GM18519 (cell line): ENCODE data around the gene ATF6.

Experiments
- ATAC-seq: cut with Tn5 transposase; IDR thresholded peaks from one replicate; pipeline ENCODE4 v1.9.1; 2021; ENCODE audit warnings: mild to moderate bottlenecking, moderate library complexity; ENCODE audit not compliant: unreplicated experiment, low FRiP score

The ATF6 gene

DNA sequence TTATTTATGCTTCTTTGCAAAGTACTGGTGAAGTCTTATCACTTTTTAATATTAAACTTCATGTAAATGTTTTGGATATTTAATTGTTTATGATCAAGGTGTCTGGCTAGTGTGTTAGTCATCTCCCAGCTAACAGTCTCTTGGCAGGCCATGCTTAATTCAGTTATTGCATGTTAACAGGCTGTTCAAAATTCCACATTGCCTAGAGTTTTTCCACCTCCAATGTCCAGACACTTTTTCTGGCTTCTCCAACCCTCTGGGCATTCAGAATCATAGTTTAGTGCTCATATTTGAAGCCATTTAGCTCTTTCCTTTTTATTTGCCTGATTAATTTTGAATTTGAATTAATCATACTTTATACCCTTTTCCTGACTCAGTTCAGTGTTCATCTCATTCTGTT is 188.3 kb downstream of the ATF6 start:
- ATAC-seq: no peak

DNA sequence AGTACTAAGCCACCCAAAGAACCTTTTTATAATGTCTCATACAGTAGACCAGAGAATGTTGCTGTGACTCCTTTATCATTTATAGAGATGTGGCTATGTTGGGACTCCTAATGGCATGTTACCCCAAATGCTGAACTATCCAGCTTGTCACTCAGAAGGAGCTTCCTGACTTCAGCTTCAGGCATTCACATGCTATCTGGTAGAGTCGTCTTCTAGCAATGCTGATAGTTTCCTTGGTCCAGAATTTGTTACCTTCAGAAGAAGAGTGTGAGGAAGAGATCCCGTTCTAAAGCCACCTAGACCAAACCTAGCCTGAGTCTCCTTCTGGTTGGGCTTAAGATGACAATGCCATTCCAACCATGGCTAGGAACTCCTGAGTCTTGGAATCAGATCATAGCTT is 189.5 kb downstream of the ATF6 start:
- ATAC-seq: no peak

DNA sequence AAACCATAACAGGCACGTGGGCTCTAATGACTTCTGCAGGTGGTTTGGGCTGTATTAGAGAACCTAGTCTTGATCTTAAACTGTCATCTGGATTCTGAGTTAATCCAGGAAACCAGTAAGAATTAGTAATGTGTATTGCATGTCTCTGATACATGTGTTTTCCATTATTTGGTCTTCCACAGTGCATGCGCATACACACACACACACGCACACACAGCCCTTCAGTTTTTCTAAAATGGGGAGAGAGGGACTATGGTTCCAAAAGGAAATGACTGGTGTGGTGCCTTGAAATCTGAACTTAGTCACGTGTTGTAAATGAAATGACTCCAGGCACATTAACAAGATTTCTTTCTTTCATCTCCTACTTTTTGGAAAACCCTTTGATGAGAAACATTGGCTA is 190.0 kb downstream of the ATF6 start:
- ATAC-seq: no peak

DNA sequence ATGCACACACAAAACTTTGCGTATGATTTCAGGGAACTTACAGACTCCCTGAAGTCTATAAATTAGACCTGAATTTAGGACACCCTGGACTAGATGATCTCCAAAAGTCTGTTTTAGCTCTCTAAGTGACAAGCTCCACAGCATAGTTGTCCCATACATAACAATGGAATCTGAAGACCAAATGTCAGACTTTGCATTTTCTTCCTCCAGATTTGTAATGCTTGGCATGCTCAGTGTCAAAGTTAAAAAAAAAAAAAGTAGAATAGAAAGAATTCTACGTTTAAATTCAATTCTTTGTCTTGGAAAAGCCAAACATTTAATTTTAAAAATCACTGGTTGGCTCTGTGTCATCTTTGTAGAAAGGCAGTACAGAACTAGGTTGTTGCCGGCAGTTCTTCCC is 190.8 kb downstream of the ATF6 start:
- ATAC-seq: no peak

- ATAC-seq: no peak
Observed at GRCh38 chr1:161958425-161958824, 192.3 kb downstream of the ATF6 start.

GRCh38 chr1:161962091-161962887 is 196.2 kb downstream of the ATF6 start:
- ATAC-seq: peak; percentile 85

DNA sequence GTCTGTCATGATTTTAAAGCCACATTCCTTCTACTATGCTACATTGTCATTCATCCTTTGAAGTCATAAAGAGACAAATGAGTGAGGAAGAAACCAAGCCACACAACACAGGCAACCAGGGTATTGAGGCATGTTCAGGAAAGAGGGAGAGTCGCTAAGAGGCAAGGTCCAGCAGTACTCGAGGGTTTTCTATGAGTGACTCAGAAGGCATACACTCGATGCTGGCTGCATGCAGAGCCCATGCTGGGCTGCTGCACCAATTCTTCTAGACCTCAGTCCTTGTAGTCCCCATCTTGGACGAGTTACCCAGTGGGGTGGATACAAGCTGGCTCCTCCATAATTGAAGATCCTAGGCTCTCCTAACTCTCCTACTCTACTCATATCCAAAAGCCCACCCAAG is 199.9 kb downstream of the ATF6 start:
- no peak for ATAC-seq

DNA sequence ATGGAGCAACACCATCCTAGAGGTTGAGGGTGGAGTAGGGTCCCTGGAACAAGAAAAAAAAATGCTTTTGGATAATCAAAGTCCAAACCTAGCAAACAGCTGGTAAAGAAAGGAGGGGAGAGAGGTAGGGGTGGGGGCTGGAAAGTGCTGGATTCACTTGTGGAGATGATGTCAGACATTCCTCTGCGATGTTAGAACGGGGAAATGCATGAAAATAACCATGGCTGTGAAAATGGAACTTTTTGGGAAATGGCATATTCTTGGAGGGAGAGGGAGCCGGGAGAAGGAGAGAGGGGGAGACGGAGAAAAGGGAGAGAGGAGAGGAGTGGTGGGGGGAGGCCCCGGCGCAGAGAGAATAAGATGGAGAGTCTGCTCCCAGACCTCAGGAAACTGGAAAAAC is 203.9 kb downstream of the ATF6 start:
- ATAC-seq: no peak

DNA sequence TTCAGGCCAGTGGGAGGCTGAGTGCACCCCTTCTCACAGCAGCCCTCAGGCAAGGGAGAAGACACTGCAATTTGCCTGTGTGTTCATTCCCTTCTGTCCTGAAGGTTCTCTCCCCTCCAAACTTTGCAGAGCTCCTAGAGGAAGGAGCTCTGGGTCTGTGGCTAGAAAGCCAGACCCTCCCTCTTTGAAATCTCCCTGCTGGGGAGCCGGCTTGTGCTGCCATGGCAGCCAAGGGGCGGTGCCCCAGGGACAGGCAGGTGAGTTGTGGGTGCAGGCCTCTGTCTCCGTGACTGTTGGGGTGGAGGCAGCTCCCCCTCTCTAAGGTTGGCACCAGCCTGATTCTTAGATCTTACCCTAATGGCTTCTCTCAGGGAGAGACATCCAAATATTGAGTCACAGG is 204.5 kb downstream of the ATF6 start:
- ATAC-seq: no peak

- ATAC-seq: no peak
Observed at GRCh38 chr1:161972828-161973227, 206.7 kb downstream of the ATF6 start.

DNA sequence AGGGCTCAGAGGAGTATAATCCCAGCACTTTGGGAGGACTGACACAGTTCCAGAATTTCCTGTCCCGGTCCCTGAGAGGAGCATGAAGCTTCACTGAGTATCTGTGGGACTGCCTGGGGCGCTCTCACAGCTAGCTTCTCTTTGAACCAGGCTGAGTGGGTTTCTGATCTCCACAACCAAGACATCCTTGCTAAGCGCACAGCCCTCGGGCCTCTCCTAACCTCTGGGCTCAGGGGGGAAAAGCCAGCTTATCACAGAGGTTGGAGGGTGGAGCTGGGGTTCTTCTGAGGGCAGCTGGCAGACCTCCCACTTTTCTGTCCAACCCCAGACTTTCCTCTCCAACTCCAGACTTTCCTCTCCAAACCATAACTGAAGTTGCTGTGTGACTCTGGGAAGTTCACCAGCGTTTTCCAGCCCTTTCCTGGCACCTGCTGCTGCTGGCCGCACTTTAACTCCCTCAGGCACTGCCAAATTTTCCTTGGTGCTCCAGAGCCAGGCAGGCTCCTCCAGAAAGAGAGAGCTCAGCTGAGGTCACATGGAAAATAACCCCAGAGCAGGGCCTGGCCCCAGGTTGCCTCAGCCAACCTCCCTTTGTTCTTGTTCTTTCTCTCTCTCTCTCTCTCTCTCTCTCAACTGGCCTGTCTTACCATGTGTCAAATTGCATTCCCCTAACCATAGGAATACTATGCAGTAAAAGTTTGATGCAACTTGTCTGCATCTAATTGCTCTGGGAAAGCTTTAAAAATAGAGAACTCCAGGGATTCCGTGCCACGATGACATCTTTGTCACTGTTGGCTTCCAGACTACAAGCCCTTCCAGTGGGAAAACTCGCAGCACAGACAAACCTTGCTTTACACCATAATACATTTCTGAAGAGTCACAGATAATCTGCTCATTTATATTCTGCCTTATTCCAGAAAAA is 208.1 kb downstream of the ATF6 start:
- no peak for ATAC-seq

GRCh38 chr1:161978011-161978790 is 212.1 kb downstream of the ATF6 start:
- ATAC-seq: no peak

DNA sequence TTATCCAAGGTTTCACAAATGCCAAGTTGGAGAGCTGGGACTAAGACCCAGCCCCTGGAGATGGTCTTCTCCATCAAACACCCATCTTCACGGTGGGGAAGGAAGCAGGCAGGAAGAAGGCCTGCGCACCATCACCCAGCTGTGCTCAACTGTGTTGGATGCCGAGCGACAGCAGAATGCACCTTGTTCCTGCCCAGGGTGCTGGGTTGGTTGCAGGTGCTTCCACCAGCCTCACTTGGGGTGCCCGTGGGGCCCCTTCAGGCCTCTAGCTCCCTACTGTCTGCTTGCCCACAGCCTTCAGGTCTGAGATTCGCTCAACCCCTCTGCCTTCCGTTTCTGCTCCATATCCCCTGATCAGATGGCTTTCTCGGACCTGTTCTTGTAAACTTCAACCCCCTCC is 215.0 kb downstream of the ATF6 start:
- no peak for ATAC-seq

- ATAC-seq: no peak
Observed at GRCh38 chr1:161981735-161982506, 215.8 kb downstream of the ATF6 start.

GRCh38 chr1:161982507-161982895 is 216.4 kb downstream of the ATF6 start:
- no peak for ATAC-seq

GRCh38 chr1:161982917-161983316 is 216.8 kb downstream of the ATF6 start:
- ATAC-seq: no peak

GRCh38 chr1:161983725-161984124 is 217.6 kb downstream of the ATF6 start:
- no peak for ATAC-seq

DNA sequence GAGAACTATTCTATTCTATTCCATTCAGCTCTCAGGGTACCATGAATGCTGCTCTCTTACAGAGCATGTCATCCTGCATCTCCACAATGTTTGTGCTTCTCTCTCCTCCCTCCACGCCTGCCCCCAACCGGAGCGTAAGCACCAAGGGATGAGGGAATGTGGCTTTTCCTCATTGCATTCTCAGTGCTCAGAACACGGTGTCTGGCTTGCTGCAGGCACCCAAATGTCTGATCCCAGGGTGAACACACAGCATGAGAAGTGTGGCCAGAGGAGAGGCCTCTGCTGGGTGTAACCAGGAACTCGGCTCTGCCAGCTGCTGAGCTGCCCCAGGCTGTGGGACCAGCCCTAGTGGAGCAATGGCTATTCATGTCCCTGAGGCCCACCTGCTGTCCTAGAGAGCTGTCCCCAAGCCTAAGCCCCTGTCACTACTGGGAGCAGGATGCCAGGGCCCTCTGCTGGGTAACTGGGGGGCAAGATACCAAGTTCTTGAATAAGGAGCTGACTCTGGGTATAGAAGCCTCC is 219.2 kb downstream of the ATF6 start:
- ATAC-seq: no peak

DNA sequence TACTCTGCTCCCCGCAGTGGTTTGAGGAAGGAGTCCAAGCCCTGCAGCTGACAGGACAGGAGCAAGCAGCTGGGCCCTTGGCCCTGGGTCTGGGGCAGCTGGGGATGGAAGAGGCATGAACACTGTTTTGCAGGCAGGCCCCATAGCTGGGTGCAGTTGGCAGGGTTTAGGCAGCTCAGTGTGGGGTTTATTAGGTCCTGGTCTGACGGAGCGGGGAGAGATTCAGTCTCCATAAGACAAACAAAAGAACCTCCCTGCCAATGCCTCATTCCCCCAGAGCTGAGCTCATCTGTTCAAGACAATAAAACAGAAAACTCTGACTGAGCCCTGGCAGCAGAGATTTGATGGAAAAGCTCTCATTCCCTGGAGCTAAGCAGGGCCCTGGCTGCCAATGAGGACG is 220.2 kb downstream of the ATF6 start:
- no peak for ATAC-seq

GRCh38 chr1:161987303-161987702 is 221.2 kb downstream of the ATF6 start:
- no peak for ATAC-seq
